ENCODE data around the gene AIFM3. TPM values are rescaled to one million over a fixed set of nuclear protein-coding genes. Genes with fewer than 3 reads are reported as not detected.
A peak's percentile ranks its signal among the peaks of the same experiment; 100 is the strongest.

Gene AIFM3
- total and polyA plus RNA-seq, 2 of the 13 experiments (the other 11 are each of a cell fraction or from before 2014, with no cell fraction given) = 9.0 to 15.3 TPM

DNA sequence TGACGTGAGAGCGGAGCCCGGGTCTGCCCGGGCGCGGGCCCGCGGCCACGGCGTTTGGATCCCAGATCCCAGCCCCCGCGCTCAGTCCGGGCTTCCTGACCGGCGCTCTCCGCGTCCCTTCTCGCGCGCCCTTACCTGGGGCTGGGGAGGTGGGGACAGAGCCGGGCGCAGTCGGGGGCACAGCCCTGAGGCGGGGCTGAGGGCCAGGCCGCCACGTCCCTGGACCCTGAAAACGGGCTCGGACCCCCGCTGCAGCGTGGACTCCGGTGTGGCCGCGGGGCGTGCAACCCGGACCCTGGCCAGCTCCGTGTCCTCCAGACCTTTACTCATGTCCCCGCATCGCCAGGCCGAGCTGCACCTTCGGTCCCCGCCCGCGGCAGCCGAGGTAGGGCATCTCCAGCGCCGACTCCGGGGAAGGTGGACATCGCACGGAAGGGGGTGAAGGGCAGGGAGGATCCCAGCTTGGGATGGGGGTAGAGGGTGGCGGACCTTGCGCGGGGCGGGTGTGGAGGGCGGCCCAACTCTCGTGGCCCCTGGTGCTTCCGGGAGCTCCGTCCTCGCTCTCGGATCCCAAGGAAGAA is 9.9 kb upstream of the AIFM3 start (continued):
- TF ChIP-seq, protein P1, sequence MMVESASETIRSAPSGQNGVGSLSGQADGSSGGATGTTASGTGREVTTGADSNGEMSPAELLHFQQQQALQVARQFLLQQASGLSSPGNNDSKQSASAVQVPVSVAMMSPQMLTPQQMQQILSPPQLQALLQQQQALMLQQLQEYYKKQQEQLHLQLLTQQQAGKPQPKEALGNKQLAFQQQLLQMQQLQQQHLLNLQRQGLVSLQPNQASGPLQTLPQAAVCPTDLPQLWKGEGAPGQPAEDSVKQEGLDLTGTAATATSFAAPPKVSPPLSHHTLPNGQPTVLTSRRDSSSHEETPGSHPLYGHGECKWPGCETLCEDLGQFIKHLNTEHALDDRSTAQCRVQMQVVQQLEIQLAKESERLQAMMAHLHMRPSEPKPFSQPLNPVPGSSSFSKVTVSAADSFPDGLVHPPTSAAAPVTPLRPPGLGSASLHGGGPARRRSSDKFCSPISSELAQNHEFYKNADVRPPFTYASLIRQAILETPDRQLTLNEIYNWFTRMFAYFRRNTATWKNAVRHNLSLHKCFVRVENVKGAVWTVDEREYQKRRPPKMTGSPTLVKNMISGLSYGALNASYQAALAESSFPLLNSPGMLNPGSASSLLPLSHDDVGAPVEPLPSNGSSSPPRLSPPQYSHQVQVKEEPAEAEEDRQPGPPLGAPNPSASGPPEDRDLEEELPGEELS (CRISPR knock-in tag; IDR thresholded peaks at IDR 0.05) = peak; percentile 38; the same call in 1 of the 2 replicates
- TF ChIP-seq, protein P2, sequence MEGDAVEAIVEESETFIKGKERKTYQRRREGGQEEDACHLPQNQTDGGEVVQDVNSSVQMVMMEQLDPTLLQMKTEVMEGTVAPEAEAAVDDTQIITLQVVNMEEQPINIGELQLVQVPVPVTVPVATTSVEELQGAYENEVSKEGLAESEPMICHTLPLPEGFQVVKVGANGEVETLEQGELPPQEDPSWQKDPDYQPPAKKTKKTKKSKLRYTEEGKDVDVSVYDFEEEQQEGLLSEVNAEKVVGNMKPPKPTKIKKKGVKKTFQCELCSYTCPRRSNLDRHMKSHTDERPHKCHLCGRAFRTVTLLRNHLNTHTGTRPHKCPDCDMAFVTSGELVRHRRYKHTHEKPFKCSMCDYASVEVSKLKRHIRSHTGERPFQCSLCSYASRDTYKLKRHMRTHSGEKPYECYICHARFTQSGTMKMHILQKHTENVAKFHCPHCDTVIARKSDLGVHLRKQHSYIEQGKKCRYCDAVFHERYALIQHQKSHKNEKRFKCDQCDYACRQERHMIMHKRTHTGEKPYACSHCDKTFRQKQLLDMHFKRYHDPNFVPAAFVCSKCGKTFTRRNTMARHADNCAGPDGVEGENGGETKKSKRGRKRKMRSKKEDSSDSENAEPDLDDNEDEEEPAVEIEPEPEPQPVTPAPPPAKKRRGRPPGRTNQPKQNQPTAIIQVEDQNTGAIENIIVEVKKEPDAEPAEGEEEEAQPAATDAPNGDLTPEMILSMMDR (CRISPR knock-in tag; IDR thresholded peaks at IDR 0.05) = peak; percentile 19; the same call in 1 of the 2 replicates
- TF ChIP-seq NCOA5 (CRISPR knock-in tag; IDR thresholded peaks at IDR 0.05) = no peak
- no peak for TF ChIP-seq ZNF251 (CRISPR knock-in tag; IDR thresholded peaks at IDR 0.05)
- TF ChIP-seq ZNF230 (CRISPR knock-in tag; IDR thresholded peaks at IDR 0.05) = no peak
- peak; percentile 73; the same call in 1 of the 2 replicates for TF ChIP-seq CHCHD3 (CRISPR knock-in tag; IDR thresholded peaks at IDR 0.05)
- TF ChIP-seq SCMH1 (CRISPR knock-in tag; IDR thresholded peaks at IDR 0.05; ENCODE audit: borderline replicate concordance) = no peak
- TF ChIP-seq, protein P3, sequence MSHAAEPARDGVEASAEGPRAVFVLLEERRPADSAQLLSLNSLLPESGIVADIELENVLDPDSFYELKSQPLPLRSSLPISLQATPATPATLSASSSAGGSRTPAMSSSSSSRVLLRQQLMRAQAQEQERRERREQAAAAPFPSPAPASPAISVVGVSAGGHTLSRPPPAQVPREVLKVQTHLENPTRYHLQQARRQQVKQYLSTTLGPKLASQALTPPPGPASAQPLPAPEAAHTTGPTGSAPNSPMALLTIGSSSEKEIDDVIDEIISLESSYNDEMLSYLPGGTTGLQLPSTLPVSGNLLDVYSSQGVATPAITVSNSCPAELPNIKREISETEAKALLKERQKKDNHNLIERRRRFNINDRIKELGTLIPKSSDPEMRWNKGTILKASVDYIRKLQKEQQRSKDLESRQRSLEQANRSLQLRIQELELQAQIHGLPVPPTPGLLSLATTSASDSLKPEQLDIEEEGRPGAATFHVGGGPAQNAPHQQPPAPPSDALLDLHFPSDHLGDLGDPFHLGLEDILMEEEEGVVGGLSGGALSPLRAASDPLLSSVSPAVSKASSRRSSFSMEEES (CRISPR knock-in tag; IDR thresholded peaks at IDR 0.05) = no peak
- 0 out of 2 replicates have a peak, but pooled peaks have one; percentile 19 for TF ChIP-seq ZNF180 (CRISPR knock-in tag; IDR thresholded peaks at IDR 0.05; ENCODE audit: borderline replicate concordance, low read depth)
- peak; percentile 68; the same call in 1 of the 2 replicates for TF ChIP-seq ZNF160 (CRISPR knock-in tag; IDR thresholded peaks at IDR 0.05)
- TF ChIP-seq ZNF839 (CRISPR knock-in tag; IDR thresholded peaks at IDR 0.05; ENCODE audit: borderline replicate concordance) = no peak
- TF ChIP-seq ZNF101 (CRISPR knock-in tag; IDR thresholded peaks at IDR 0.05; ENCODE audit: borderline replicate concordance, low read depth) = no peak
- no peak for TF ChIP-seq PHB2 (IDR thresholded peaks at IDR 0.05; ENCODE audit: partially characterized antibody)
- no peak for TF ChIP-seq TOPORS (CRISPR knock-in tag; IDR thresholded peaks at IDR 0.05)
- TF ChIP-seq, protein P4, sequence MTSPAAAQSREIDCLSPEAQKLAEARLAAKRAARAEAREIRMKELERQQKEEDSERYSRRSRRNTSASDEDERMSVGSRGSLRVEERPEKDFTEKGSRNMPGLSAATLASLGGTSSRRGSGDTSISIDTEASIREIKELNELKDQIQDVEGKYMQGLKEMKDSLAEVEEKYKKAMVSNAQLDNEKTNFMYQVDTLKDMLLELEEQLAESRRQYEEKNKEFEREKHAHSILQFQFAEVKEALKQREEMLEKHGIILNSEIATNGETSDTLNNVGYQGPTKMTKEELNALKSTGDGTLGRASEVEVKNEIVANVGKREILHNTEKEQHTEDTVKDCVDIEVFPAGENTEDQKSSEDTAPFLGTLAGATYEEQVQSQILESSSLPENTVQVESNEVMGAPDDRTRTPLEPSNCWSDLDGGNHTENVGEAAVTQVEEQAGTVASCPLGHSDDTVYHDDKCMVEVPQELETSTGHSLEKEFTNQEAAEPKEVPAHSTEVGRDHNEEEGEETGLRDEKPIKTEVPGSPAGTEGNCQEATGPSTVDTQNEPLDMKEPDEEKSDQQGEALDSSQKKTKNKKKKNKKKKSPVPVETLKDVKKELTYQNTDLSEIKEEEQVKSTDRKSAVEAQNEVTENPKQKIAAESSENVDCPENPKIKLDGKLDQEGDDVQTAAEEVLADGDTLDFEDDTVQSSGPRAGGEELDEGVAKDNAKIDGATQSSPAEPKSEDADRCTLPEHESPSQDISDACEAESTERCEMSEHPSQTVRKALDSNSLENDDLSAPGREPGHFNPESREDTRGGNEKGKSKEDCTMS (CRISPR knock-in tag; conservative IDR thresholded peaks at IDR 0.05) = no peak
- TF ChIP-seq PAWR (CRISPR knock-in tag; IDR thresholded peaks at IDR 0.05; ENCODE audit: borderline replicate concordance) = no peak
- TF ChIP-seq YY1 (IDR thresholded peaks at IDR 0.05; ENCODE audit: insufficient read depth, insufficient replicate concordance, low read depth, low read length) = peak; percentile 12
- TF ChIP-seq ISL2 (CRISPR knock-in tag; IDR thresholded peaks at IDR 0.05) = 0 out of 2 replicates have a peak, but pooled peaks have one; percentile 36
- no peak for TF ChIP-seq ZNF761 (CRISPR knock-in tag; conservative IDR thresholded peaks at IDR 0.05)
- TF ChIP-seq, protein P5, sequence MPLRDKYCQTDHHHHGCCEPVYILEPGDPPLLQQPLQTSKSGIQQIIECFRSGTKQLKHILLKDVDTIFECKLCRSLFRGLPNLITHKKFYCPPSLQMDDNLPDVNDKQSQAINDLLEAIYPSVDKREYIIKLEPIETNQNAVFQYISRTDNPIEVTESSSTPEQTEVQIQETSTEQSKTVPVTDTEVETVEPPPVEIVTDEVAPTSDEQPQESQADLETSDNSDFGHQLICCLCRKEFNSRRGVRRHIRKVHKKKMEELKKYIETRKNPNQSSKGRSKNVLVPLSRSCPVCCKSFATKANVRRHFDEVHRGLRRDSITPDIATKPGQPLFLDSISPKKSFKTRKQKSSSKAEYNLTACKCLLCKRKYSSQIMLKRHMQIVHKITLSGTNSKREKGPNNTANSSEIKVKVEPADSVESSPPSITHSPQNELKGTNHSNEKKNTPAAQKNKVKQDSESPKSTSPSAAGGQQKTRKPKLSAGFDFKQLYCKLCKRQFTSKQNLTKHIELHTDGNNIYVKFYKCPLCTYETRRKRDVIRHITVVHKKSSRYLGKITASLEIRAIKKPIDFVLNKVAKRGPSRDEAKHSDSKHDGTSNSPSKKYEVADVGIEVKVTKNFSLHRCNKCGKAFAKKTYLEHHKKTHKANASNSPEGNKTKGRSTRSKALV (CRISPR knock-in tag; IDR thresholded peaks at IDR 0.05) = peak; percentile 41; the same call in 1 of the 2 replicates
